K562 (cell line): Measurements from ENCODE around the gene ELOVL1. TPM values are rescaled to one million over a fixed set of nuclear protein-coding genes. Genes with fewer than 3 reads are reported as not detected.
A peak's percentile ranks its signal among the peaks of the same experiment; 100 is the strongest.

Experiments used
- ATAC-seq: fragments of 200-7000 bp; cut with Tn5 transposase; 3 replicates; pipeline ENCODE4 v1.9.1; 2020; ENCODE audit warnings: moderate library complexity
- BruUV-seq: library from RNA; stranded (reverse); fragments of 400-500 nt; replicated peaks from 2 replicates; lab custom pipeline; 2021; lab: Mats Ljungman, UMichigan
- CTCF ChIA-PET: fragments of 300-600 bp; formaldehyde crosslinking; extraction: SDS; loops from one replicate; lab custom pipeline; 2021; ENCODE audit warnings: low intra/inter-chr PET ratio; lab: Yijun Ruan, JAX
- POLR2A ChIA-PET: fragments of 300-600, 350-650 bp; sonication (Branson Sonifier 250); formaldehyde crosslinking; extraction: SDS; loops from one replicate; lab custom pipeline; 2021; ENCODE audit warnings: antibody characterized with exemption, inconsistent platforms; lab: Yijun Ruan, JAX
- DNase-seq, 4 experiments: peaks; one replicate each; pipeline versions ENCODE4 v3.0.0 to v3.0.0-alpha.2; 2011 to 2018; ENCODE audit warnings: low spot score in 3 of 4, mixed read lengths in 3 of 4; ENCODE audit errors: extremely low read depth in 1 of 4
- FAIRE-seq: peaks from 2 replicates; lab custom pipeline; 2011; peaks lifted over from hg19 to GRCh38; lab: Jason Lieb, UNC
- H2AFZ ChIP-seq: 2 replicates; pipeline ENCODE4 v1.6.0; 2011; ENCODE audit warnings: low read depth, low read length, control low read depth, inconsistent platforms
- H3K27ac ChIP-seq: fragments of 200-600 bp; 3 replicates; pipeline ENCODE4 v1.8.0; 2011; ENCODE audit warnings: low read depth, mild to moderate bottlenecking, control low read depth, inconsistent platforms, low read length, moderate library complexity, mixed read lengths; ENCODE audit errors: extremely low read depth
- H3K27me3 ChIP-seq, 2 experiments: fragments of 300-600 bp in 1 of 2; 2 replicates in 1 of 2; 3 replicates in 1 of 2; pipeline versions ENCODE4 v1.6.0 to v1.8.0; 2011; ENCODE audit warnings: inconsistent platforms in 2 of 2, low read length in 2 of 2, mild to moderate bottlenecking in 1 of 2, mixed read lengths in 1 of 2, moderate library complexity in 1 of 2; ENCODE audit not compliant: control insufficient read depth in 2 of 2, insufficient read depth in 2 of 2
- H3K36me3 ChIP-seq: fragments of 300-600 bp; 3 replicates; pipeline ENCODE4 v1.8.0; 2011; ENCODE audit warnings: mild to moderate bottlenecking, low read length, inconsistent platforms; ENCODE audit not compliant: control insufficient read depth, insufficient read depth
- H3K4me1 ChIP-seq, 2 experiments: fragments of 200-600 bp in 1 of 2; replicated peaks in 1 of 2; 2 replicates in 1 of 2; 3 replicates in 1 of 2; pipeline versions ENCODE4 v1.5.1 to v1.8.0; 2011; ENCODE audit warnings: inconsistent platforms in 2 of 2, low read length in 2 of 2, mild to moderate bottlenecking in 1 of 2, mixed read lengths in 1 of 2, moderate library complexity in 1 of 2; ENCODE audit not compliant: control insufficient read depth in 2 of 2, insufficient read depth in 2 of 2
- H3K4me2 ChIP-seq: 2 replicates; pipeline ENCODE4 v1.6.1; 2011; ENCODE audit warnings: low read length, control low read depth, inconsistent platforms, mixed read lengths; ENCODE audit not compliant: insufficient read depth
- H3K4me3 ChIP-seq: fragments of 200-600 bp; sonication (generic), shearing (Covaris generic); 2 replicates; pipeline ENCODE4 v1.5.1; 2016; ENCODE audit warnings: control low read depth, inconsistent platforms
- H3K79me2 ChIP-seq: fragments of 200-600 bp; 3 replicates; pipeline ENCODE4 v1.8.0; 2011; ENCODE audit warnings: low read length, inconsistent platforms; ENCODE audit not compliant: control insufficient read depth, insufficient read depth
- H3K9ac ChIP-seq, 2 experiments: 2 replicates each; pipeline versions ENCODE4 v1.6.0 to v1.6.1; 2011; ENCODE audit warnings: low read depth in 2 of 2, low read length in 2 of 2, control low read depth in 1 of 2, inconsistent platforms in 1 of 2, mild to moderate bottlenecking in 1 of 2, mixed read lengths in 1 of 2; ENCODE audit not compliant: insufficient read depth in 1 of 2
- H3K9me1 ChIP-seq: one replicate; pipeline ENCODE4 v1.6.0; 2011; ENCODE audit warnings: inconsistent platforms, mild to moderate bottlenecking, low read length, moderate library complexity; ENCODE audit not compliant: control insufficient read depth, insufficient read depth
- H3K9me3 ChIP-seq: replicated peaks from 2 replicates; pipeline ENCODE4 v1.5.1; 2011; ENCODE audit warnings: low read depth, low read length, inconsistent platforms; ENCODE audit not compliant: control insufficient read depth, insufficient read depth
- H4K20me1 ChIP-seq: replicated peaks from 2 replicates; pipeline ENCODE4 v1.6.1; 2011; ENCODE audit warnings: low read length, inconsistent platforms, mixed read lengths; ENCODE audit not compliant: control insufficient read depth, insufficient read depth
- ETV1 ChIP-seq: fragments of 450-650 bp; conservative IDR thresholded peaks from 2 replicates; pipeline ENCODE4 v1.6.1; 2016; ENCODE audit warnings: missing genetic modification characterization, control low read depth, low read depth, missing compliant biosample characterization
- MYC ChIP-seq, 2 experiments: fragments of 250-450 bp in 1 of 2; sonication (Bioruptor Pico) in 1 of 2; IDR thresholded peaks; 2 replicates each; pipeline versions ENCODE4 v1.5.1 to v1.6.1; 2012 to 2021; ENCODE audit warnings: low read depth in 2 of 2, borderline replicate concordance in 1 of 2, improper control_type of control experiment in 1 of 2, low read length in 1 of 2, mild to moderate bottlenecking in 1 of 2, moderate library complexity in 1 of 2
- POLR2A ChIP-seq: fragments of 450-650 bp; conservative IDR thresholded peaks from 2 replicates; pipeline ENCODE4 v1.6.1; 2016
- ZBTB7A ChIP-seq: IDR thresholded peaks from 2 replicates; pipeline ENCODE4 v1.6.1; 2011; ENCODE audit warnings: low read depth, mild to moderate bottlenecking, low read length, moderate library complexity, borderline replicate concordance; ENCODE audit not compliant: control insufficient read depth
- ZFP91 ChIP-seq: sonication (generic); formaldehyde crosslinking; IDR thresholded peaks from 2 replicates; pipeline ENCODE4 v1.8.0; 2022; ENCODE audit warnings: mild to moderate bottlenecking, missing genetic modification reagents
- WGBS: fragments of 100-300 bp; shearing (Covaris generic); methylation state at CpG from one replicate; pipeline ENCODE4 v1.1.6; 2016; ENCODE audit warnings: low coverage, mixed read lengths; ENCODE audit not compliant: insufficient coverage; ENCODE audit errors: missing lambda C conversion rate; 5-methylcytosine and 5-hydroxymethylcytosine counted together
- in situ Hi-C: fragments of 300-500 bp; cut with MboI; formaldehyde crosslinking; loops from 4 replicates; pipeline ENCODE4 v1.15.0; 2018; ENCODE audit warnings: inconsistent platforms, mixed read lengths
- intact Hi-C: fragments of 100-400 bp; cut with micrococcal nuclease; formaldehyde crosslinking; loops from 2 replicates; pipeline ENCODE4 v1.14.2; 2022
- polyA plus RNA-seq, 8 experiments: library from polyadenylated mRNA; depleted of rRNA in 4 of 8; stranded (reverse) in 5 of 8; unstranded in 3 of 8; fragments of >200 nt; fragmentation: Nextera tagmentation in 2 of 8; fragmentation: Illumina TruSeq in 1 of 8; extraction: Ambion mirVana in 2 of 8; extraction: Trizol in 1 of 8; gene quantifications; 2 replicates each; pipeline versions ENCODE4 v1.2.1 to v1.2.3, GENCODE V29; 2011 to 2014; ENCODE audit warnings: inconsistent platforms in 1 of 8, missing spikeins in 1 of 8
- total RNA-seq, 7 experiments: library from RNA; depleted of rRNA in 6 of 7; stranded (reverse); fragments of >200 nt in 6 of 7; fragmentation: Illumina TruSeq in 2 of 7; extraction: Trizol in 2 of 7; gene quantifications; 2 replicates each; pipeline versions ENCODE4 v1.2.1 to v1.2.3, GENCODE V29; 2011 to 2021; ENCODE audit warnings: low replicate concordance in 1 of 7

The ELOVL1 gene
- total and polyA plus RNA-seq, 9 of the 15 experiments (the other 6 are each of a cell fraction or from before 2014, with no cell fraction given): 51.0 to 157 (median 70.3) TPM

- no peak for TF ChIP-seq ETV1 (tag)
Observed at GRCh38 chr1:43366179-43366578, 1.6 kb downstream of the ELOVL1 start (continued).

GRCh38 chr1:43365678-43366077 lies 2.1 kb downstream of the ELOVL1 start:
- Histone ChIP-seq H3K79me2 (peaks cover 52% of the 10 kb centered on the region), H4K20me1 (peaks cover 10% of the 10 kb centered on the region; the same call in 1 of the 2 replicates), H3K36me3 (peaks cover 53% of the 10 kb centered on the region), H3K9ac (peak overlapping the region; percentile 0 to 97; a peak in 1 of 4 replicates), H3K4me2 (peak overlapping the region; percentile 2), H3K4me1 (peaks cover 39 to 52% of the 10 kb centered on the region in 2 experiments), H2AFZ (no peak overlapping the region), H3K4me3 (no peak overlapping the region; the same call in 1 of the 2 replicates), H3K9me1 (peaks cover 12% of the 10 kb centered on the region), H3K27ac (no peak overlapping the region; the same call in 2 of the 3 replicates), H3K27me3 (no peaks in the 10 kb centered on the region), H3K9me3 (no peaks in the 10 kb centered on the region)
- WGBS: 81% methylated on average over 2 of the region's 2 CpGs
- FAIRE-seq (no peak), ATAC-seq (no peak), DNase-seq (no peak)
- no peak for TF ChIP-seq ZFP91 (CRISPR knock-in tag)
- TF ChIP-seq MYC (IDR thresholded peaks at IDR 0.05; ENCODE audit: low read depth, low read length): no peak
- no peak for TF ChIP-seq MYC (CRISPR knock-in tag; IDR thresholded peaks at IDR 0.05; ENCODE audit: borderline replicate concordance, low read depth)
- TF ChIP-seq ZBTB7A: no peak
- 0 out of 2 replicates have a peak, but pooled peaks have one; percentile 23 for TF ChIP-seq POLR2A
- POLR2A ChIA-PET: interaction anchor here (0.6 to 1.6 kb wide), 3 partner anchors 8 to 83 kb away, joined by 3 to 5 read pairs (median 5); no protein-coding TSS in a partner anchor
- BruUV-seq: no TSS peak
- intact Hi-C loops: no loop called here
- in situ Hi-C loops: no loop called here
- CTCF ChIA-PET: no interaction called here
